MM.1S (cell line): ENCODE results near the gene TCHP.

Experiments used
- DNase-seq: peaks from one replicate; pipeline ENCODE4 v3.0.0-alpha.2; 2015
- H2AFZ ChIP-seq: fragments of 300-600 bp; sonication (generic); 2 replicates; pipeline ENCODE4 v1.6.0; 2016; ENCODE audit warnings: antibody characterized with exemption, low read length
- H3F3A ChIP-seq: fragments of 300-600 bp; sonication (generic); 2 replicates; pipeline ENCODE4 v1.6.1; 2016; ENCODE audit warnings: mild to moderate bottlenecking, antibody characterized with exemption, low read length, moderate library complexity, mixed read lengths; ENCODE audit not compliant: insufficient read depth
- H3K27ac ChIP-seq: fragments of 300-600 bp; sonication (generic); 2 replicates; pipeline ENCODE4 v1.5.1; 2016; ENCODE audit warnings: mild to moderate bottlenecking, low read length
- H3K27me3 ChIP-seq: fragments of 300-600 bp; sonication (generic); replicated peaks from 2 replicates; pipeline ENCODE4 v1.6.0; 2016; ENCODE audit warnings: low read length; ENCODE audit not compliant: insufficient read depth
- H3K36me3 ChIP-seq: fragments of 300-600 bp; sonication (generic); replicated peaks from 2 replicates; pipeline ENCODE4 v1.6.1; 2016; ENCODE audit warnings: mild to moderate bottlenecking, low read length, mixed read lengths; ENCODE audit not compliant: insufficient read depth
- H3K4me1 ChIP-seq: fragments of 300-600 bp; sonication (generic); 2 replicates; pipeline ENCODE4 v1.6.1; 2016; ENCODE audit warnings: low read length, mixed read lengths
- H3K4me2 ChIP-seq: fragments of 300-600 bp; sonication (generic); 2 replicates; pipeline ENCODE4 v1.6.0; 2016; ENCODE audit warnings: low read depth, low read length
- H3K4me3 ChIP-seq: fragments of 300-600 bp; sonication (generic); 2 replicates; pipeline ENCODE4 v1.5.1; 2016; ENCODE audit warnings: low read length, mixed read lengths
- H3K79me2 ChIP-seq: fragments of 300-600 bp; sonication (generic); 2 replicates; pipeline ENCODE4 v1.6.1; 2016; ENCODE audit warnings: mixed run types, low read length, mixed read lengths
- H3K9ac ChIP-seq: fragments of 300-600 bp; sonication (generic); 2 replicates; pipeline ENCODE4 v1.6.1; 2016; ENCODE audit warnings: low read length, mixed read lengths
- H3K9me2 ChIP-seq: fragments of 300-600 bp; sonication (generic); replicated peaks from 2 replicates; pipeline ENCODE4 v1.6.1; 2016; ENCODE audit warnings: mild to moderate bottlenecking, low read length, mixed read lengths; ENCODE audit not compliant: insufficient read depth
- H3K9me3 ChIP-seq: fragments of 300-600 bp; sonication (generic); replicated peaks from 2 replicates; pipeline ENCODE4 v1.6.1; 2016; ENCODE audit warnings: mild to moderate bottlenecking, low read length, mixed read lengths; ENCODE audit not compliant: insufficient read depth
- H4K20me1 ChIP-seq: fragments of 300-600 bp; sonication (generic); 2 replicates; pipeline ENCODE4 v1.6.1; 2016; ENCODE audit warnings: mild to moderate bottlenecking, low read length, moderate library complexity, mixed read lengths; ENCODE audit not compliant: insufficient read depth
- CTCF ChIP-seq: fragments of 300-600 bp; sonication (generic); IDR thresholded peaks from 2 replicates; pipeline ENCODE4 v1.5.1; 2016; ENCODE audit warnings: antibody characterized with exemption, low read length, mixed read lengths
- EZH2 ChIP-seq: fragments of 300-600 bp; sonication (generic); optimal IDR thresholded peaks from 2 replicates; pipeline ENCODE3; 2017; ENCODE audit warnings: low read depth, mild to moderate bottlenecking, antibody characterized with exemption, low read length, mixed read lengths
- EZH2phosphoT487 ChIP-seq: fragments of 300-600 bp; sonication (generic); IDR thresholded peaks from 2 replicates; pipeline ENCODE4 v1.6.1; 2018; ENCODE audit warnings: antibody characterized with exemption, low read length

The TCHP gene

DNA sequence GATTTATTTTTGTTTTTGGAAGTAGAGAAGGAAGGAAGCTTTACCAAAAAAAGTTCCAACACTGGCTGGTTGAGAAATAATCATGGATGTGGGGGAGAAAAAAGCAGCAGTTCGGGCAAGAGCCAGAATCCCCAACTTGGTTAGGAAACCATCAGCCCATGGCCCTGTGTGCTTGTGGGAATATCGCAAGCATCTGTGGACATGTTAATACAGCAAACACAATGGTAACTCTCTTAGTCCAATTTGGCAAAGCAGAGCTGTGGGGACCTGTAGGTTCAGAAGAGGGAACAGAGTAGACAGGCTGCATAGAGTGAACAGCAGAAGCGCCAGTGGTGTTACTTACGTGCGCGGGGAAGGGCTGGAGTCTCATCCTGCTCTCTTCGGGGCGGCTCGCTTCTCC is 46.8 kb downstream of the TCHP start:
- no peak overlapping the region for H2AFZ ChIP-seq
- H3K4me2 ChIP-seq: no peak overlapping the region
- no peaks in the 10 kb centered on the region for H3K4me1 ChIP-seq
- no peaks in the 10 kb centered on the region for H3K9me2 ChIP-seq
- DNase-seq: no peak
- no peak overlapping the region for H3K4me3 ChIP-seq
- H3K27ac ChIP-seq: no peak overlapping the region
- no peak for TF ChIP-seq CTCF
- TF ChIP-seq EZH2: no peak
- no peak for TF ChIP-seq EZH2phosphoT487
- no peaks in the 10 kb centered on the region for H4K20me1 ChIP-seq
- no peaks in the 10 kb centered on the region for H3K27me3 ChIP-seq
- no peaks in the 10 kb centered on the region for H3K9me3 ChIP-seq
- no peak overlapping the region for H3K9ac ChIP-seq
- H3K79me2 ChIP-seq: no peaks in the 10 kb centered on the region
- no peaks in the 10 kb centered on the region for H3K36me3 ChIP-seq
- no peaks in the 10 kb centered on the region for H3F3A ChIP-seq

- H3F3A ChIP-seq: no peaks in the 10 kb centered on the region
- H3K4me3 ChIP-seq: no peak overlapping the region
- no peak for TF ChIP-seq EZH2phosphoT487
- no peaks in the 10 kb centered on the region for H3K9me3 ChIP-seq
- no peak overlapping the region for H3K27ac ChIP-seq
- H3K79me2 ChIP-seq: no peaks in the 10 kb centered on the region
- no peaks in the 10 kb centered on the region for H3K9me2 ChIP-seq
- no peaks in the 10 kb centered on the region for H3K36me3 ChIP-seq
- no peaks in the 10 kb centered on the region for H3K4me1 ChIP-seq
- no peak overlapping the region for H3K4me2 ChIP-seq
- H3K27me3 ChIP-seq: no peaks in the 10 kb centered on the region
- H2AFZ ChIP-seq: no peak overlapping the region
- no peak overlapping the region for H3K9ac ChIP-seq
- DNase-seq: no peak
- no peaks in the 10 kb centered on the region for H4K20me1 ChIP-seq
Measured at GRCh38 chr12:109947521-109947920, 47.4 kb downstream of the TCHP start.

DNA sequence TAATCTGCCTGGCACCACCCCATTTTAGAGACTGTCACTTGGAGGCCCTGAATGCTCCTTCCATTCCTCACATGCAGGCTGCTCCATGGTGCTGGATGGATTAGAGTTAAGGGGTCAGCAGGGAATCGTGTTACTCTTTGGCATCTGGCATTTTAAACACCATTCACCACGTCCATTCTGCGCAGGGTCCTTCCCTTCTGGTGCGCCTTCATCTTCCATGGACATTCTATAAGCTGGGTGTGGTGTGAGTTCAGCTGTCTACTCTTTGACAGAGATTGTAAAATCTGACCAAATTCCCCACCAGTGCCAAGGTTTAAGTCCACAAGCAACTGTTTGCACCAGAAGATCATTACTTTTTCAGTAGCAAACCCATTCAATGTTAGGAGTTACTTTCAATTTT is 48.3 kb downstream of the TCHP start:
- H3K4me2 ChIP-seq: no peak overlapping the region
- no peak overlapping the region for H3K4me3 ChIP-seq
- no peak for DNase-seq
- H3K79me2 ChIP-seq: no peaks in the 10 kb centered on the region
- no peaks in the 10 kb centered on the region for H4K20me1 ChIP-seq
- no peaks in the 10 kb centered on the region for H3K4me1 ChIP-seq
- H3K9me3 ChIP-seq: no peaks in the 10 kb centered on the region
- no peak overlapping the region for H2AFZ ChIP-seq
- no peak overlapping the region for H3K27ac ChIP-seq
- no peaks in the 10 kb centered on the region for H3K36me3 ChIP-seq
- H3K9ac ChIP-seq: no peak overlapping the region
- no peaks in the 10 kb centered on the region for H3F3A ChIP-seq
- H3K27me3 ChIP-seq: no peaks in the 10 kb centered on the region
- TF ChIP-seq EZH2 (no peak), CTCF (no peak), EZH2phosphoT487 (no peak)
- no peaks in the 10 kb centered on the region for H3K9me2 ChIP-seq

DNA sequence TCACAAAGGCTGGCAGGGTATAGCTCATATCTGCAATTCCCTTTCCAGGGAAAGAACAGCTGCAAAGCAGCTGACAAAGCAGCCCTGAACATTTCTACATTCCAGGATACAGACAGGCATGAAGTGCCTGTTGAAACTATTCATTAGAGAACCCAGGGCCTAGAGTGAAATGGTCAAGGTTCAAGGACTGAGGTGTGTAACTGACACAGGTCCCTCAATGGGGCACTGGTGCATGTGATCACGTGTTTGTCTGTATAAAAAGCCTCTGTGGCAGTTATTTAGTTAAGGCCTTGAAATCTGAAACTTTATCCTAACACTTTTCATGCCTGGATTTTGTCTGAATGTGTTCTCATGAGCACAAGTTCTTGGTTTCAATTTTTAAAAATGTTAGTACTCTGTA is 49.0 kb downstream of the TCHP start:
- H3K9me3 ChIP-seq: no peaks in the 10 kb centered on the region
- no peak for TF ChIP-seq CTCF
- TF ChIP-seq EZH2phosphoT487: no peak
- TF ChIP-seq EZH2: no peak
- no peaks in the 10 kb centered on the region for H3K9me2 ChIP-seq
- H3K79me2 ChIP-seq: no peaks in the 10 kb centered on the region
- no peak overlapping the region for H3K9ac ChIP-seq
- H3F3A ChIP-seq: no peaks in the 10 kb centered on the region
- no peaks in the 10 kb centered on the region for H3K4me1 ChIP-seq
- H2AFZ ChIP-seq: no peak overlapping the region
- no peak for DNase-seq
- H3K4me3 ChIP-seq: no peak overlapping the region
- no peaks in the 10 kb centered on the region for H4K20me1 ChIP-seq
- no peak overlapping the region for H3K27ac ChIP-seq
- H3K4me2 ChIP-seq: no peak overlapping the region
- no peaks in the 10 kb centered on the region for H3K36me3 ChIP-seq
- no peaks in the 10 kb centered on the region for H3K27me3 ChIP-seq
